Endodermal cell (in vitro differentiated cells): Measurements from ENCODE around the gene CDRT4. TPM values are rescaled to one million over a fixed set of nuclear protein-coding genes. Genes with fewer than 3 reads are reported as not detected.

Source experiments
- DNase-seq: peaks from one replicate; pipeline ENCODE4 v3.0.0-alpha.2; 2017
- H3K27ac ChIP-seq: 2 replicates; pipeline ENCODE4 v1.5.1; 2013; ENCODE audit warnings: mild to moderate bottlenecking, low read depth, low read length, moderate library complexity
- H3K27me3 ChIP-seq: 2 replicates; pipeline ENCODE4 v1.6.1; 2013; ENCODE audit warnings: mild to moderate bottlenecking, low read length, moderate library complexity; ENCODE audit not compliant: insufficient read depth, control insufficient read depth, poor library complexity, severe bottlenecking
- H3K36me3 ChIP-seq: 2 replicates; pipeline ENCODE4 v1.7.0; 2013; ENCODE audit warnings: mild to moderate bottlenecking, low read length, moderate library complexity; ENCODE audit not compliant: control insufficient read depth, insufficient read depth
- H3K4me1 ChIP-seq: one replicate; pipeline ENCODE4 v1.7.0; 2013; ENCODE audit warnings: low read length; ENCODE audit not compliant: control insufficient read depth, insufficient read depth
- H3K4me3 ChIP-seq: 2 replicates; pipeline ENCODE4 v1.5.1; 2013; ENCODE audit warnings: mild to moderate bottlenecking, low read length, moderate library complexity
- H3K9ac ChIP-seq: 2 replicates; pipeline ENCODE4 v1.6.1; 2013; ENCODE audit warnings: mild to moderate bottlenecking, low read length, moderate library complexity; ENCODE audit not compliant: poor library complexity, severe bottlenecking; ENCODE audit errors: extremely low read depth
- H3K9me3 ChIP-seq: 2 replicates; pipeline ENCODE4 v1.6.1; 2013; ENCODE audit warnings: mild to moderate bottlenecking, low read length, moderate library complexity; ENCODE audit not compliant: control insufficient read depth
- H3K27ac Mint-ChIP-seq: 2 replicates; pipeline ENCODE4 v1.8.0; 2020; ENCODE audit warnings: mixed read lengths
- H3K27me3 Mint-ChIP-seq: 2 replicates; pipeline ENCODE4 v1.8.0; 2021; ENCODE audit warnings: mild to moderate bottlenecking, mixed read lengths; ENCODE audit not compliant: insufficient read depth
- H3K36me3 Mint-ChIP-seq: 2 replicates; pipeline ENCODE4 v1.8.0; 2020; ENCODE audit warnings: low read depth, mixed read lengths
- H3K4me1 Mint-ChIP-seq: 2 replicates; pipeline ENCODE4 v1.8.0; 2020; ENCODE audit warnings: mixed read lengths
- H3K4me3 Mint-ChIP-seq: 2 replicates; pipeline ENCODE4 v1.8.0; 2020; ENCODE audit warnings: mild to moderate bottlenecking, moderate library complexity, mixed read lengths
- H3K9me3 Mint-ChIP-seq: 2 replicates; pipeline ENCODE4 v1.8.0; 2020; ENCODE audit warnings: mild to moderate bottlenecking, mixed read lengths
- CTCF ChIP-seq: fragments of 200-600 bp; sonication (generic); conservative IDR thresholded peaks from 2 replicates; pipeline ENCODE4 v1.5.0; 2021; ENCODE audit warnings: antibody characterized with exemption, mild to moderate bottlenecking
- WGBS, 2 experiments: methylation state at CpG; one replicate each; pipeline versions ENCODE4 v1.1.5 to v1.1.7; 2013; ENCODE audit warnings: missing lambda C conversion rate in 2 of 2, mixed read lengths in 1 of 2; ENCODE audit not compliant: insufficient coverage in 1 of 2, insufficient read length in 1 of 2; 5-methylcytosine and 5-hydroxymethylcytosine counted together
- total RNA-seq, 2 donors: library from RNA; stranded (reverse); fragmentation: NEBNext Ultra II Directional in 1 of 2; extraction: Animal tissue kit (Norgen Biotek cat#: 25700) in 1 of 2; gene quantifications; 2 replicates in 1 of 2; 3 replicates in 1 of 2; pipeline ENCODE4 v1.2.1, GENCODE V29; 2021

The CDRT4 gene
- total RNA-seq, 2 donors from 2014 or later: 16.4 to 39.7 TPM

- TF ChIP-seq CTCF: no peak
- Mint-ChIP-seq H3K36me3 (peaks cover 67% of the 10 kb centered on the region), H3K9me3 (peaks cover 16% of the 10 kb centered on the region), H3K27ac (peak overlapping the region; percentile 56), H3K4me3 (no peak overlapping the region), H3K4me1 (peaks cover 13% of the 10 kb centered on the region), H3K27me3 (no peaks in the 10 kb centered on the region)
- no peak for DNase-seq
- Histone ChIP-seq H3K9me3 (peaks cover 25% of the 10 kb centered on the region), H3K36me3 (peaks cover 91% of the 10 kb centered on the region), H3K27ac (no peak overlapping the region), H3K4me3 (no peak overlapping the region), H3K27me3 (no peaks in the 10 kb centered on the region), H3K9ac (no peak overlapping the region), H3K4me1 (peaks cover 4% of the 10 kb centered on the region)
- 96 to 100% methylated on average over 4 to 6 of the region's 6 CpGs for WGBS, 2 experiments
These were observed 10.9 kb downstream of the CDRT4 start for GRCh38 chr17:15456496-15456895.

DNA sequence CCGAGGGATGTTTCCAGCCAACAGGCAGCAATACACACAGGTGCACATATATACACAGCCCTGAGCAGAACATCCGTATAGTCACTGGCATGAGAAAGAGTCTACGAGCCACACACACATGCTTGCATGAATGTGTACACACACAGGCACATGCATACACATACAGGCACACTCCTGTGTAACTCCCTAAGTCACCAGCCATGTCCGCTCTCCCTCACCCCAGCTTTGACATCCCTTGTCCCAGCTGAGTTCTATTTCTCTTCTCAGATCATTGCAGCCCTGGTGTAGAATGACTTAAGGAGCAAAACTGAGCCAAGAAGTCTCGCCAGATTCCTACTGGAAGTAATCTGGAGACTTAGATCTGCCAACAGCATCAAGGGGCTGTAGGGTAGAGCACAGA lies 13.1 kb downstream of the CDRT4 start:
- Histone ChIP-seq H3K9me3 (peaks cover 25% of the 10 kb centered on the region), H3K4me3 (no peak overlapping the region), H3K4me1 (peaks cover 4% of the 10 kb centered on the region), H3K9ac (no peak overlapping the region), H3K27me3 (no peaks in the 10 kb centered on the region), H3K36me3 (peaks cover 94% of the 10 kb centered on the region), H3K27ac (no peak overlapping the region)
- 83 to 94% methylated on average over 3 to 5 of the region's 5 CpGs for WGBS, 2 experiments
- no peak overlapping the region for H3K4me3 Mint-ChIP-seq
- no peak for DNase-seq
- no peaks in the 10 kb centered on the region for H3K27me3 Mint-ChIP-seq
- TF ChIP-seq CTCF: no peak
- H3K9me3 Mint-ChIP-seq: peaks cover 16% of the 10 kb centered on the region
- H3K4me1 Mint-ChIP-seq: peaks cover 13% of the 10 kb centered on the region
- H3K36me3 Mint-ChIP-seq: peaks cover 52% of the 10 kb centered on the region
- H3K27ac Mint-ChIP-seq: no peak overlapping the region

DNA sequence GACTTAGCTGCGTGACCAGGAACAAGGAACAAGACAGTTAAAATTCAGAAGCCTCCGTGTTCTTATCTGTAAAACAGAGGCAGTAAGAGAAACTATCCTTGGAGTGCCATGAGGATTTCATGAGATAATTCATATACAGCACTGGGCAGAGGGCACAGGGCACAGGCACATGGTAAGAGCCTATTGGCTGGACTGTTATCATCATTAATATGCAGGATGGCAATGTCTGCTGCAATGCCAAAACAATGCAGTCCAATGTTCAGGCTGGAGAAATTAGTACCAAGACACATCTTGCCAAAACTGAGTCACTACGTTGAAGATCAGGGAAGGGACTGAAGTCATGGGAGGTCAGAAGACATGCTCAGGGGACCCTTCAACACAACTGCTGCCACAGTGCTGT lies 13.6 kb downstream of the CDRT4 start:
- Histone ChIP-seq H3K27me3 (no peaks in the 10 kb centered on the region), H3K9ac (no peak overlapping the region), H3K4me3 (no peak overlapping the region), H3K36me3 (peaks cover 95% of the 10 kb centered on the region), H3K27ac (no peak overlapping the region), H3K4me1 (peaks cover 4% of the 10 kb centered on the region), H3K9me3 (peaks cover 25% of the 10 kb centered on the region)
- Mint-ChIP-seq H3K4me1 (peaks cover 13% of the 10 kb centered on the region), H3K4me3 (no peak overlapping the region), H3K9me3 (peaks cover 15% of the 10 kb centered on the region), H3K27me3 (no peaks in the 10 kb centered on the region), H3K36me3 (peaks cover 50% of the 10 kb centered on the region), H3K27ac (no peak overlapping the region)
- WGBS, 2 experiments: 88 to 91% methylated on average over 3 of the region's 3 CpGs
- TF ChIP-seq CTCF: no peak
- DNase-seq: no peak
